GM12874 (cell line): ENCODE data around the gene RAD51B.

Experiments used
- CTCF ChIP-seq: IDR thresholded peaks from 2 replicates; pipeline ENCODE4 v1.5.1; 2011; ENCODE audit warnings: low read depth, mild to moderate bottlenecking, control low read depth, low read length, moderate library complexity; ENCODE audit not compliant: insufficient read depth

RAD51B gene

GRCh38 chr14:68683326-68683725 lies 863.7 kb downstream of the RAD51B start:
- TF ChIP-seq CTCF, result no peak

- TF ChIP-seq CTCF, result no peak
Observed at GRCh38 chr14:68684466-68685418, 865.2 kb downstream of the RAD51B start.

GRCh38 chr14:68685419-68686204 lies 866.0 kb downstream of the RAD51B start:
- no peak for TF ChIP-seq CTCF

- TF ChIP-seq CTCF, result no peak
Observed at GRCh38 chr14:68686205-68686465, 866.6 kb downstream of the RAD51B start.

- TF ChIP-seq CTCF, result no peak
Observed at GRCh38 chr14:68686724-68687123, 867.1 kb downstream of the RAD51B start.

- TF ChIP-seq CTCF, result no peak
Observed at GRCh38 chr14:68687746-68688145, 868.2 kb downstream of the RAD51B start.

GRCh38 chr14:68688872-68689371 lies 869.3 kb downstream of the RAD51B start:
- no peak for TF ChIP-seq CTCF
